Stimulated activated CD4-positive, alpha-beta T cell treated with anti-CD3 and anti-CD28 coated beads, Interleukin-1b, Interleukin-23, amount 100 ng/mL, for 1 hour (primary cell): ENCODE data around the gene GALNT12.

Experiments used
- DNase-seq, 2 donors: peaks; one replicate each; pipeline ENCODE4 v3.0.0-alpha.2; 2020; ENCODE audit warnings: low read depth in 2 of 2

The GALNT12 gene

DNA sequence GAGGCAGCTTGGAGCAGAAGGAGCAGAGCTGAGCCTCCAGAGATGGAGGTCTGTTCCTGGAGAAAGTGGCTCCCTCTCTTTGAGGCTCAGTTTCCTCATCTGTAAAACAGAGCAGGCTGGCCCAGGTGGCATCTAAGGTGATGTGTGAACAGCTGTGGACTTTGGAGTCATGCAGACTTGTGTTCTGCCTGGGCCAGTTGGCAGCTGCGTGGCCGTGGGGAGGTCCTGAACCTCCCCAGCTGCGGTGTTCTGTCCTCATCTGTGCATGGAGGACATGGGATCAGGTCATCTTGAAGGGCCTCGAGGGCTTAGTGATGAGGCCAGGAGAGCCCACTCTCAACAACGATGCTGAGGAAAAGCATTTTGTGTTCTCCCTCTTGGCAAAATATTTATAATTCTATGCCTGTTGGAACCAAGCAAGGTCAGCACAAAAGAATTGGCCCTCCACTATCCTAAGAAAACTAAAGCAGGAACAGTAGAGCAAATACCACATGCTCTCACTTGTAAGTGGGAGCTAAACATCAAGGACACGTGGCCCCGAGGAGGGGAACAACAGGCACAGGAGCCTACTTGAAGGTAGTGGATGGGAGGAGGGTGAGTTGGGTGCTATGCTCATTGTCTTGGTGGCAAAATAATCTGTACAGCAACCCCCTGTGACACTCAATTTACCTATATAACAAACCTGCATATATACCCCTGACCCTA is 73.0 kb downstream of the GALNT12 start:
- no peak for DNase-seq

GRCh38 chr9:98881356-98881755 is 73.9 kb downstream of the GALNT12 start:
- DNase-seq: no peak

GRCh38 chr9:98881836-98882568 is 74.5 kb downstream of the GALNT12 start:
- DNase-seq: no peak

DNA sequence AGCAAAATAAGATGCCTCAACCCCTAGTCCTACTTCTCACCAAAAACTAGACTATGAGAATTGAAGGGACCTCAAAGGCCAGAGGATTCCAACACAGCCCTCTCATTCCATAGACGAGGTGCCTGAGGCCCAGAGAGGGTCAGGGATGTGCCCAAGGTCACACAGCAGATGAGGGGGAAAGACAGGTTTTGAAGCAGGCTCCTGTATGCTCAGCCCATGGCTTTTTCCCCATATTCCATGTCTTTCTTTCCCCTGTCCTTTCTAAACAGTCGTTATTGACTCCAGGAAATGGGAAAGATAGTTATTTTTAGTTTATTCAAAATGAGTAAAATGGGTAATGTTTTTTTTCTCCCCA is 75.1 kb downstream of the GALNT12 start:
- no peak for DNase-seq

- DNase-seq: no peak
These were observed 75.8 kb downstream of the GALNT12 start for GRCh38 chr9:98883276-98883675.

DNA sequence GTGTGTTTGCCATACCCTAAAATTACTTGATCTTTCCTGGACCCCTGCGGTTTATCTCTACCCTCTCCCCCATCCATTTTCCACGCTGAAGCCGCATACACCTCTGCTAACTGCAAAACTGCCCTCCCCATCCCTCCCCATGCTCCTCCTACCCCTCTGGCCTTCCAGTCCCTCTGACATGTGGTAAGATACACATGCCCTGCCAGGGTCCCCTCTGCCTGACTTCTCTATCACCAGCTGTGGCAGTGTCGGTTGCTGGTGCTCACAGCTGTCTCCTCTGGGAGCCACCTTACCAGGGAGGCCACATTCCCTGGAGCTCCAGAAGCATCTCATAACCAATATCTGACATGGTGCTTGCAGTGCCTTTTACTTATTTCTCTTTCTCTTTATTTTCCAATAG is 77.4 kb downstream of the GALNT12 start:
- no peak for DNase-seq

DNA sequence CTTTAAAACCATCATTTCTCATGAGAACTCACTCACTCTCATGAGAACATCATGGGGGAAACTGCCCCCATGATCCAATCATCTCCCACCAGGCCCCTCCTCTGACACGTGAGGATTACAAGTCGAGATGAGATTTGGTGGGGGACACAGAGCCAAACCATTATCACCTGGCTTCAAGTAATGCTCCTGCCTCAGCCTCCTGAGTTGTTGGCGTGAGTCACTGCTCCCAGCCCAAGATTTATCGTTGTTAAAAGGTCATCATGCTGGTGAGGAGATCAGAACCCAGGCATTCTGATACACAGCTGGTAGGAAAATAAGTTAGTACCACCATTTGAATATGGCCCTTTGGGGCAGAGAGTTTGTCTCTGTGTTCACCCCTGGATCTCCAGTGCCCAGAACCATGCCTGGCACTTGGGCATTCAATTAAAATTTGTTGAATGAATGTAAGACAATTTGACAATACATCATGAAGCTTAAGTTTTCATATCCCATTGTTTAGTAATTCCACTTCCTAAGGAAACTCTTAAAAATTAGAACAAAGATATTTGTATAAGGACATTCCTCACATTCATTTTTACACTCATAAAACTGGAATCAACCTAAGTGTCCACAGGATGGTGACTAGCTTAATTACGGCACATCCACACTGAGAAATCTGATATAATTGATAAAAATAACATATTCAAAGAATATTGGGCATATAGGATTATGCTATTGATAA is 78.3 kb downstream of the GALNT12 start:
- DNase-seq: no peak

DNA sequence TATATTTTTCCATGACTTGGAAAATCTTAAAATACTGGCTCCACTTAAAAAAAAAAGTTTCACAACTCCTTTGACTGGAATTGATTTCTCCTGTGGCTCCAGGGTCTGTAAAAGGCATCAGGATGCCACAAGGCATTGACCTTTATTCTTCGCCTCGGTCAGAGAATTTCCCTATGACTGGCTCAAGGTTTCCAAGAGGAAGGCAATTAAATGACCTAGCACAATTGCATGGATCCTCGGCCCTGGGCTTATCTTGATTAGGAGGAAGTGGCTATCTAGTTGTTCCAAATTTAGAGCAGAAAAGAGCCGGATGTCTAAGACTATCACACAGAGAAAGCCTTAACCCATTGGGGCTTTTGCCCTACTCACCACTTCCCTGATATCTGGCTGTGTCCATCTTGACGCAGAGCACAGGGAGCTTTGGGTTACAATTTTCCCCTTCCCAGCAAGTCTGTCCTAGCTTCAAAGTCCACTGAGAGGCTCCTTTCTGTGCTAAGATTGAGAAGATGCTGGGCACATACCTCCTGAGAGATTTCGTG is 79.3 kb downstream of the GALNT12 start:
- DNase-seq: no peak

GRCh38 chr9:98887918-98888510 is 80.5 kb downstream of the GALNT12 start:
- no peak for DNase-seq

GRCh38 chr9:98888801-98889421 is 81.4 kb downstream of the GALNT12 start:
- no peak for DNase-seq

DNA sequence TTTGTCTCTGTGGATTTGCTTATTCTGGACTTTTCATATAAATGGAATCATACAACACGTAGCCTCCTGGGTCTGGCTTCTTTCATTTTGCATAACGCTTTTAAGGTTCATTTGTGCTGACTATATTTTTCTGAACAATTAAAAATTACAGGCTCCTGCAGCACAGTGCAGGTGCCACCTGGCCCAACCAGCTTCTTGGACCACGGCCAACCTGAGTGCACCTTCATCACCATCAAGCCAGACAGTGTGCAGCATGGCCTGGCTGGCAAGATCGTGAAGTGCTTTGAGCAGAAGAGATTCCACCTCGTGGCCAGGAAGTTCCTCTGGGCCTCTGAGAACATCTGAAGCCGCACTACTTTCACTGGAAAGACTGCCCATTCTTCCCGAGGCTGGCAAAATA is 82.8 kb downstream of the GALNT12 start:
- DNase-seq: no peak

- DNase-seq: no peak
These were observed 84.8 kb downstream of the GALNT12 start for GRCh38 chr9:98892288-98892687.

DNA sequence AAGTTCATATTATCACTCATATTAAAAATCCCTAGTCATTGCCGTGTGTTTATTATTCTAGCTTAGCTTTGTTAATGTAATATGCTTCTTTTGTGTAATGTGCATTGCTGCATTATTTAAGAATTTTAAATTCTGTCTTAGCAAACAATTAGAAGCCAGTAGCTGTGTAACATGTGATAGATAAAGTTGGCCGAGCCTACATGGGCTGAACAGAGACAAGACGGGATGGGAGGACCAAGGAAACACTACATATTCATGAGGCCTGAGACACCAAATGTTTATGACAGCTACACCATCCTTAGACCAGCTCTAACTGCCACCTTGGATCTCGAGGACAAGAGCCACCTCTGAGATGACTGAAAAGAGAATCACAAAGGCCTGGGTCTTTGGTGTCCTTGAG is 85.2 kb downstream of the GALNT12 start:
- DNase-seq: no peak

DNA sequence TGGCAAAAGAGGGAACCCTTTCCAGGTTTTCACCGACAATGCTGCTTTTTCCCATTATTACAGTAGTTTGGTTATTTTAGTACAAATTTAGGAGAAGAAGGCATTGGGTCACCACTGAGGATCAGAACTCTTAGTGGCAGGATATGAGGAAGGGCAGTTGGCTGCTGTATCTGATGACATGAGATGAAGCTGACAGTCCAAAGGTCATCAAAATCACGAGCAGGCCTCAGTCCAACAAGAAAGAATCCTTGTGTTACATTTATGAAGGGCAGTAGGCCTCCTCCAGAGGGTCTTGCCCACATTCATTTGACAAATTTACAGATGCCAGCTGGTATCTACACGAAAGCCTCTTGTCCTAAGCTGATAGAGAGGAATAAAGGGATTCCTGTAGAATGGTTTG is 86.7 kb downstream of the GALNT12 start:
- DNase-seq: no peak

DNA sequence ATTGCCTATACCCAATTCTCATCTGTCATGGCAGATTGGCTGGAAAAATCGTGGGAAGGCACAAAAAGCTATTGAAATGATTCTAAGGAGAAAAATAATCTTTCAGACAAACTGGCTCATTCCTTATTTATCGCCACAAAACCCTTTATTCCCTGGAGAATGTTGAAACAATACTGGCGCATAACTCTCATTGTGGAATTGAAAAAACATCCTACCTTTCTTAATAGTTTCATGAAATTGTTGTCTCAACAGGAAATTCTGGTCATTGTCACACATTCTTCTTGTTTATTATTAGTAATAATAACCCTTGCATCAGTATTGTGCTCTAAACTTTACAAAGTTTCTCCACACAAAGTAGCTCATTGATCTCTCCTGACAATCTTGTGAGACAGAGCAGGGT is 87.3 kb downstream of the GALNT12 start:
- no peak for DNase-seq

DNA sequence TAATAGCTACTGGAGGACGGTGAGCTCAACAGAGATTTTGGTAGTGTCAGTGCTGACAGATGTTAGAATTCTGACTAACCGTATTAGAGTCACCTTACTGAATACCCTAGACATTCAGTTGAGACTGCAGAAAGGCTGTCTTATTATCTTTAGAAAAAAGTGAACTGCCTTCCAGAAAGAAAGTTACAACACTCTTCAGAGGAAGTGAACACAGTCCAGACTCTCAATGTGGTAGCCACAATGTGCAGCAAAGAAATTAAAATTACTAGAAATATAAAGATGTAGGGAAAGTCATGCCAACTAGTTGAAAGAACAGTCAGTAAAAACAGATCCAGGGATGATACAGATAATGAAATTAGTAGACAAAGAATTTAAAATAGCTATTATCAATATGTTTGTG is 89.2 kb downstream of the GALNT12 start:
- no peak for DNase-seq

DNA sequence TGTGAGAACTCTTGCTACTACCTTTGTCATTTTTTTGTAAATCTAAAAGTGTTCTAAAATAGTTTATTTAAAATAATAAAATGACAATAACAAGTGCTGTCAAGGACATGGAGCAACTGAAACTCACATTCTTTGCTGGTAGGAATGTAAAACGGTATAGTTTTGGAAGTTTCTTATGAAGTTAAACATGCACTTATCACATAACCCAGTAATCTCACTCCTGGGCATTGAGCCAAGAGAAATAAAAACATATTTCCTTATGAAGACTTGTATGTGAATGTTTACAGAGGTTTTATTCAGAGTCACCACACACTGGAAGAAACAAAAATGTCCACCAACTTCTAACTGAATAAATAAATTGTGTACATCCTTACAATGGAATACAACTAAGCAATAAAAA is 90.3 kb downstream of the GALNT12 start:
- no peak for DNase-seq

GRCh38 chr9:98899408-98900056 is 92.1 kb downstream of the GALNT12 start:
- no peak for DNase-seq
